Measurements from ENCODE around the gene IGBP1.

DNA sequence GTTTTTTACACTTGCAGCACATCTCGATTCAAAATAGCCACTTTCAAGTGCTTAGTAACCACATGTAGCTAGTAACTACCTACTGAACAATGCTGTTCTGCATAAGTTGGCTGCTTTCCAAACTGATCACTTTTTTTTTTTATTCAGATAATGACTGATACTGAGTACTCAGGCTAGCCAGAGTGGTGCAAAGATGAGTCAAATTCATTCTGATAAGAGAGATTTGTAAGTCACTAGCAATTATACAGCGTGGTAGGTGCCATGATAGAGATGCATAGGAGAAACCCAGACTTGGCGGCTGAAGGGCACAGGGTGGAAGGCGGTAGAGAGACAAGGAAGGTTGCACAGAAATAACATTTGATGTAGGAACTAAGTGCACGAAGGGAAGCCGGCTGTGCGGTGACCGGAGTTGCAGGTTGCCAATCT is 357 bp upstream of the IGBP1 start:
- TF ChIP-seq EZH2 (optimal IDR thresholded peaks at IDR 0.05; ENCODE audit: low read depth, low read length): no peak
- TF ChIP-seq, protein P1, sequence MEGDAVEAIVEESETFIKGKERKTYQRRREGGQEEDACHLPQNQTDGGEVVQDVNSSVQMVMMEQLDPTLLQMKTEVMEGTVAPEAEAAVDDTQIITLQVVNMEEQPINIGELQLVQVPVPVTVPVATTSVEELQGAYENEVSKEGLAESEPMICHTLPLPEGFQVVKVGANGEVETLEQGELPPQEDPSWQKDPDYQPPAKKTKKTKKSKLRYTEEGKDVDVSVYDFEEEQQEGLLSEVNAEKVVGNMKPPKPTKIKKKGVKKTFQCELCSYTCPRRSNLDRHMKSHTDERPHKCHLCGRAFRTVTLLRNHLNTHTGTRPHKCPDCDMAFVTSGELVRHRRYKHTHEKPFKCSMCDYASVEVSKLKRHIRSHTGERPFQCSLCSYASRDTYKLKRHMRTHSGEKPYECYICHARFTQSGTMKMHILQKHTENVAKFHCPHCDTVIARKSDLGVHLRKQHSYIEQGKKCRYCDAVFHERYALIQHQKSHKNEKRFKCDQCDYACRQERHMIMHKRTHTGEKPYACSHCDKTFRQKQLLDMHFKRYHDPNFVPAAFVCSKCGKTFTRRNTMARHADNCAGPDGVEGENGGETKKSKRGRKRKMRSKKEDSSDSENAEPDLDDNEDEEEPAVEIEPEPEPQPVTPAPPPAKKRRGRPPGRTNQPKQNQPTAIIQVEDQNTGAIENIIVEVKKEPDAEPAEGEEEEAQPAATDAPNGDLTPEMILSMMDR (IDR thresholded peaks at IDR 0.05; ENCODE audit: low read length): no peak

Measured in MM.1S (cell line).